NCI-H1105 treated with DMSO at 0.1 percent for 48 hours (cell line): ENCODE data around the gene POU3F2.

Experiments
- DNase-seq: peaks from one replicate; lab custom pipeline; 2025; lab: John Stamatoyannopoulos, UW

The POU3F2 gene

GRCh38 chr6:98831057-98831958 lies 3.1 kb upstream of the POU3F2 start:
- DNase-seq, result peak; percentile 21

DNA sequence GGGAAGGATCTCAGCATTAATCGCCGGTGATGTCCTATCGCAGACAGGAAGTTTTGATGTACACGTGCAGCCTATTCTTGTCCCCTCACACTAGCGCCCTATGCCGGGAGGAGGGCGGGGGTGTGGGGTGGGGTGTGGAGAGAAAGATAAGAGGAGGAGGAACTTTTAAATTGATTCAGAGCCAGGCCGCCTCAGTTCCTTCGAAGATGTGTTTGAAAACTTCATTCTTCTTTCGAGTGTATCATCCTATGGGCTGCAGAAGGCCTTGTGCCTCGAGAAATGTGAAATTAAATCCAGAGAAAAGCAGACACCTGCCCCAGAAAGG lies 2.5 kb upstream of the POU3F2 start:
- DNase-seq, result no peak

GRCh38 chr6:98832284-98833056 lies 1.9 kb upstream of the POU3F2 start:
- DNase-seq, result peak; percentile 41

DNA sequence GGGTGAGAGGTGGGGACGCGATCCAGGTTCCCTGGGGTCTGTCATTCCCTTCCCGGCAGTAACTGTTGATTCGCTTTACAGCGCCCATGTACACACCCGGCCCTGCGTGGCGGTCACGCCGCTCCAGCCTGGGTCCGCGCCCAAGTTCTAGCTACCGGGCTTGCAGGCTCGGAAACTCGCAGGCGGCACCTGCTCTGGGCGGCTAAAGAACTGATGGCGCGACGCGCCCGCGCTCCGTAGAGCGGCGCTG lies 1.4 kb upstream of the POU3F2 start:
- DNase-seq, result no peak

DNA sequence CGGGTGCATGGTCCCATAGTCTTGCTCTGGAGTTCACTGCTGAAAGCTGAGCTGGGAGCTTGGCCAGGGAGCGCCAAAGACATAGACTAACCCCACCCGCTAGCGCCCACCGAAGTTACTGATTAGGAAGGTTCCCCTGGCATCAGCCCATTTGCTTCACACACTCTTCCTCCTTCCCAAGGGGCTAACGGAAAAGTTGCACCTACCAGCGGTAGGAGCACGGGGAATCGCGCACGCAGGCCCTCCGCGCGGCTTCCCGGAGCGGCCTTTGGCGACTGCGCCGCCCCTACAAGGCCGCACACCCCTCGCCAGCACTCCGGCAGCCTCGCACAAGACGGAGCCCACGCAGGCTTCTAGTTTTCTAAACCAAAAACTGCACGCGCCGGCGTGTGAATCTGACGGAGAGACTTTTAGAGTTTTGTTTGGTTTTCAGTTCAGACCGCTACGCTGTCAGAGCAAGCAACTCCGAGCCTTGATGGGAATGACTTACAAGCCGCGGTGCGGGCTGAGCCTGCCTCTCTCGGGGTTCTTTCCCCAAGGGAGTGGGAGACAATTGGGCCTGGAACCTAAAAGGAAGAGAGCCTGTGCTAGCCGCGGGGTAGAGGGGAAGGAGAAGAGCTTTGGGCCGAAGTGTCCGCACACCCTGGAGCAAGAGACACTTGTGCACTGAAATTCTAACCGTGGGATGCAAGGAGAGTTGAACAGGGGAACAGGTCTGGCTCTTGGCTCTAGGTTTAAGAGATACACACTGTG lies 891 bp upstream of the POU3F2 start:
- peak; percentile 75 for DNase-seq

DNA sequence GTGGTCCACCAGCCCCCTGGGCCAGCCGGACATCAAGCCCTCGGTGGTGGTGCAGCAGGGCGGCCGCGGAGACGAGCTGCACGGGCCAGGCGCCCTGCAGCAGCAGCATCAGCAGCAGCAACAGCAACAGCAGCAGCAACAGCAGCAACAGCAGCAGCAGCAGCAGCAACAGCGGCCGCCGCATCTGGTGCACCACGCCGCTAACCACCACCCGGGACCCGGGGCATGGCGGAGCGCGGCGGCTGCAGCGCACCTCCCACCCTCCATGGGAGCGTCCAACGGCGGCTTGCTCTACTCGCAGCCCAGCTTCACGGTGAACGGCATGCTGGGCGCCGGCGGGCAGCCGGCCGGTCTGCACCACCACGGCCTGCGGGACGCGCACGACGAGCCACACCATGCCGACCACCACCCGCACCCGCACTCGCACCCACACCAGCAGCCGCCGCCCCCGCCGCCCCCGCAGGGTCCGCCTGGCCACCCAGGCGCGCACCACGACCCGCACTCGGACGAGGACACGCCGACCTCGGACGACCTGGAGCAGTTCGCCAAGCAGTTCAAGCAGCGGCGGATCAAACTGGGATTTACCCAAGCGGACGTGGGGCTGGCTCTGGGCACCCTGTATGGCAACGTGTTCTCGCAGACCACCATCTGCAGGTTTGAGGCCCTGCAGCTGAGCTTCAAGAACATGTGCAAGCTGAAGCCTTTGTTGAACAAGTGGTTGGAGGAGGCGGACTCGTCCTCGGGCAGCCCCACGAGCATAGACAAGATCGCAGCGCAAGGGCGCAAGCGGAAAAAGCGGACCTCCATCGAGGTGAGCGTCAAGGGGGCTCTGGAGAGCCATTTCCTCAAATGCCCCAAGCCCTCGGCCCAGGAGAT lies 1.0 kb downstream of the POU3F2 start:
- peak; percentile 66 for DNase-seq

GRCh38 chr6:98836025-98836961 lies 1.9 kb downstream of the POU3F2 start:
- DNase-seq, result peak; percentile 66

GRCh38 chr6:98836962-98837944 lies 2.9 kb downstream of the POU3F2 start:
- no peak for DNase-seq

GRCh38 chr6:98838032-98838431 lies 3.7 kb downstream of the POU3F2 start:
- no peak for DNase-seq

- DNase-seq, result no peak
Observed at GRCh38 chr6:98838975-98839374, 4.6 kb downstream of the POU3F2 start.

DNA sequence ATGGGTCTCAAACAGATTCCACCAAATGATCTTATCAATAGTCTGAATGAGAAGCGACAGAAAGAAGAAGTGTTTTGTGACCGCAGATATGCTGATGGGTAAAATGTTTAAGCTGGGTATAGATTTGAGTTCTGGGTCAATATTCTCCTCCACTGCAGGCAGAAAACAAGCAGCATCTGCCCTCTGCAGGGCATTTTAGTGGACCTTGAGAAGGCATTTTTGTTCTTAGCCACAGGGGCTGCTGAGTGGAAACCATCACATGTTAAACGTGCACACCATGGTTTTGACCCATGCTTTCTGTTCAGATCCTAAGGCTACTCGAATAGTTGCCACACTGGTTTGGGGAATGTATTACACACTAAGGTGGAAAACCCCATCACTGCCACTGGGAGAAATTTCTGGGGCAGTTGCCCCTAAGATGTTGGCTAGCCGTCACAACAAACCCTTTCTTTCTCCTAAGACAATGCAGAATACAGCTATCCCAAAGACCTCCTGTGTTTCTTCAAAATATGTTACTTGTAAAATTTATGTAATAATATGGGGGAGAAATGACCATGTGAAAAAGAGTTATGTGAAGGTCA lies 5.5 kb downstream of the POU3F2 start:
- DNase-seq, result peak; percentile 48

DNA sequence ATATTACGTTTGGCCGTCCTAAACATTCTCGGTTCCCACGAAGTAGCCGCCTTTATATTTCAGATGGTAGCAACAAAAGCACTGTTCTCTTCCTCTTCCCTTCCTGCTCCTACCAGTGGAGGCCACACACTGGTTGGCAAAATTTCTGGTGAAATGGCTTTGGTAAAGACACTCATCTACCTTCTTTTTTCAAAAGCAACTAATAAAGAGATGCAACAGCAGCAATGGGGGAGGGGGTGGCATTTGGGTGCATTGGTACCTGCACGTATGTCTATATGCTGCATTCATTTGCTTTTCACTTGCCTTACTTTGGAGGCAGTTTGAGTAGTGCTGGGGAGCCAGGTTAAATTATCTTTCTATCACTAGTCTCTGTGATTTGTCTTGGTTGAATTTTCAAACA lies 6.0 kb downstream of the POU3F2 start:
- no peak for DNase-seq

GRCh38 chr6:98840996-98841513 lies 6.7 kb downstream of the POU3F2 start:
- DNase-seq, result no peak

- DNase-seq, result no peak
Observed at GRCh38 chr6:98841621-98842341, 7.4 kb downstream of the POU3F2 start.

- no peak for DNase-seq
Observed at GRCh38 chr6:98842342-98843180, 8.2 kb downstream of the POU3F2 start.

GRCh38 chr6:98843271-98844243 lies 9.2 kb downstream of the POU3F2 start:
- DNase-seq, result no peak
